ENCODE data around the gene MIS18BP1. TPM values are rescaled to one million over a fixed set of nuclear protein-coding genes. Genes with fewer than 3 reads are reported as not detected.
"Not testable (repeated sequence)": the region's sequence is repeated elsewhere in the genome, so short reads cannot be mapped to it uniquely, and the experiment has no call there.

Gene MIS18BP1
- total and polyA plus RNA-seq, 2 of the 4 experiments (the other 2 are of a cell fraction) = 10.6 to 18.6 TPM

- H3K27me3 ChIP-seq (ENCODE audit: control insufficient read depth, insufficient read depth, low read length); H3K9me3 ChIP-seq (ENCODE audit: control insufficient read depth, insufficient read depth, low read length); ATAC-seq (ENCODE audit: low read depth); H4K8ac ChIP-seq (ENCODE audit: low read depth in 2 of 2, low read length in 2 of 2); H4K20me1 ChIP-seq (ENCODE audit: insufficient read depth, low read length); DNase-seq; H3K4me1 ChIP-seq (ENCODE audit: control insufficient read depth, insufficient read depth, low read length); H2AK5ac ChIP-seq (ENCODE audit: low read depth, low read length); H2BK120ac ChIP-seq (ENCODE audit: low read depth, low read length); H3K27ac ChIP-seq (ENCODE audit: insufficient read depth, low read length); H3K9me1 ChIP-seq (ENCODE audit: insufficient read depth, low read length); POLR2A ChIA-PET (ENCODE audit: unreplicated experiment); dilution Hi-C loops (cut with HindIII; ENCODE audit: low sequenced_read_pairs, unreplicated experiment); in situ Hi-C loops (cut with MboI; ENCODE audit: low sequenced_read_pairs); H4K5ac ChIP-seq (ENCODE audit: low read depth, low read length); H2AK9ac ChIP-seq (replicated peaks; ENCODE audit: low read depth, low read length, poor library complexity); H3K36me3 ChIP-seq (ENCODE audit: control insufficient read depth, insufficient read depth, low read length); H2AFZ ChIP-seq (replicated peaks; ENCODE audit: low read length, poor library complexity); H3K9ac ChIP-seq (ENCODE audit: low read depth, low read length); H4K91ac ChIP-seq (ENCODE audit: insufficient read depth, low read depth, low read length); H3K18ac ChIP-seq (ENCODE audit: low read depth, low read length); H3K79me1 ChIP-seq (ENCODE audit: low read depth in 1 of 2, low read length in 2 of 2); H3K23ac ChIP-seq (ENCODE audit: low read depth, low read length); H2BK20ac ChIP-seq (ENCODE audit: low read depth, low read length); H2BK15ac ChIP-seq (ENCODE audit: low read depth, low read length); H2BK5ac ChIP-seq (ENCODE audit: low read depth, low read length, poor library complexity, severe bottlenecking); intact Hi-C loops (cut with micrococcal nuclease); H3K4me2 ChIP-seq (ENCODE audit: low read depth, low read length); H3K4ac ChIP-seq (ENCODE audit: low read depth, low read length); H3K56ac ChIP-seq (ENCODE audit: extremely low read depth, insufficient read depth, low read length); BruUV-seq (replicated peaks); H3K4me3 ChIP-seq (ENCODE audit: insufficient read depth, low read depth, low read length); H3K14ac ChIP-seq (replicated peaks; ENCODE audit: low read depth, low read length): not testable (repeated sequence)
- CTCF ChIA-PET = interaction anchor here (0.6 kb wide), 1 partner anchor 20 kb away, joined by 3 read pairs; no protein-coding TSS in a partner anchor
- no CpG with 5 or more reads among the region's 6 CpGs for WGBS, 2 experiments (ENCODE audit: extremely low coverage in 2 of 2, insufficient read length in 1 of 2)
Observed at GRCh38 chr14:45214341-45214740, 38.7 kb downstream of the MIS18BP1 start.

DNA sequence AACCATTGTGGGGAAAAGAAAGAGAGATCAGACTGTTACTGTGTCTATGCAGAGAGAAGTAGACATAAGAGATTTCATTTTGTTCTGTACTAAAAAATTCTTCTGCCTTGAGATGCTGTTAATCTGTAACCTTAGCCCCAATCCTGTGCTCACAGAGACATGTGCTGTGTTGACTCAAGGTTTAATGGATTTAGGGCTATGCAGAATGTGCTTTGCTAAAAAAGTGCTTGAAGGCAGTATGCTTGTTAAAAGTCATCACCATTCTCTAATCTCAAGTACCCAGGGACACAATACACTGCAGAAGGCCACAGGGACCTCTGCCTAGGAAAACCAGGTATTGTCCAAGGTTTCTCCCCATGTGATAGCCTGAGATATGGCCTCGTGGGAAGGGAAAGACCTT is 39.3 kb downstream of the MIS18BP1 start:
- H2BK20ac ChIP-seq (ENCODE audit: low read depth, low read length); H3K14ac ChIP-seq (replicated peaks; ENCODE audit: low read depth, low read length); H4K5ac ChIP-seq (ENCODE audit: low read depth, low read length); ATAC-seq (ENCODE audit: low read depth); H3K27ac ChIP-seq (ENCODE audit: insufficient read depth, low read length); CTCF ChIA-PET; H3K4me1 ChIP-seq (ENCODE audit: control insufficient read depth, insufficient read depth, low read length); H2BK15ac ChIP-seq (ENCODE audit: low read depth, low read length); H2AK5ac ChIP-seq (ENCODE audit: low read depth, low read length); H4K91ac ChIP-seq (ENCODE audit: insufficient read depth, low read depth, low read length); H3K9me3 ChIP-seq (ENCODE audit: control insufficient read depth, insufficient read depth, low read length); H2AK9ac ChIP-seq (replicated peaks; ENCODE audit: low read depth, low read length, poor library complexity); H3K9ac ChIP-seq (ENCODE audit: low read depth, low read length); DNase-seq; H3K79me1 ChIP-seq (ENCODE audit: low read depth in 1 of 2, low read length in 2 of 2); dilution Hi-C loops (cut with HindIII; ENCODE audit: low sequenced_read_pairs, unreplicated experiment); H3K4me3 ChIP-seq (ENCODE audit: insufficient read depth, low read depth, low read length); H2AFZ ChIP-seq (replicated peaks; ENCODE audit: low read length, poor library complexity); H3K18ac ChIP-seq (ENCODE audit: low read depth, low read length); H2BK120ac ChIP-seq (ENCODE audit: low read depth, low read length); H3K56ac ChIP-seq (ENCODE audit: extremely low read depth, insufficient read depth, low read length); H3K36me3 ChIP-seq (ENCODE audit: control insufficient read depth, insufficient read depth, low read length); H3K23ac ChIP-seq (ENCODE audit: low read depth, low read length); H3K27me3 ChIP-seq (ENCODE audit: control insufficient read depth, insufficient read depth, low read length); POLR2A ChIA-PET (ENCODE audit: unreplicated experiment); H4K8ac ChIP-seq (ENCODE audit: low read depth in 2 of 2, low read length in 2 of 2); in situ Hi-C loops (cut with MboI; ENCODE audit: low sequenced_read_pairs); BruUV-seq (replicated peaks); H3K4me2 ChIP-seq (ENCODE audit: low read depth, low read length); H3K9me1 ChIP-seq (ENCODE audit: insufficient read depth, low read length); H4K20me1 ChIP-seq (ENCODE audit: insufficient read depth, low read length); H2BK5ac ChIP-seq (ENCODE audit: low read depth, low read length, poor library complexity, severe bottlenecking); intact Hi-C loops (cut with micrococcal nuclease); H3K4ac ChIP-seq (ENCODE audit: low read depth, low read length): not testable (repeated sequence)
- WGBS, 2 experiments (ENCODE audit: extremely low coverage in 2 of 2, insufficient read length in 1 of 2) = no CpG with 5 or more reads among the region's 1 CpG
